ENCODE data around the gene ANKFY1. TPM values are rescaled to one million over a fixed set of nuclear protein-coding genes. Genes with fewer than 3 reads are reported as not detected.
A peak's percentile ranks its signal among the peaks of the same experiment; 100 is the strongest.

The ANKFY1 gene
- total RNA-seq, 1 donor from 2014 or later: 64.5 TPM

GRCh38 chr17:4209611-4210010, 54.2 kb downstream of the ANKFY1 start:
- Mint-ChIP-seq H3K27ac (no peak overlapping the region), H3K4me1 (no peaks in the 10 kb centered on the region), H3K4me3 (no peak overlapping the region), H3K9me3 (no peaks in the 10 kb centered on the region), H3K27me3 (ENCODE audit: low read depth) (no peaks in the 10 kb centered on the region), H3K36me3 (peaks cover 37% of the 10 kb centered on the region)
- DNase-seq (ENCODE audit: low spot score in 2 of 2, unreplicated experiment in 2 of 2): no peak
- TF ChIP-seq, protein P1, sequence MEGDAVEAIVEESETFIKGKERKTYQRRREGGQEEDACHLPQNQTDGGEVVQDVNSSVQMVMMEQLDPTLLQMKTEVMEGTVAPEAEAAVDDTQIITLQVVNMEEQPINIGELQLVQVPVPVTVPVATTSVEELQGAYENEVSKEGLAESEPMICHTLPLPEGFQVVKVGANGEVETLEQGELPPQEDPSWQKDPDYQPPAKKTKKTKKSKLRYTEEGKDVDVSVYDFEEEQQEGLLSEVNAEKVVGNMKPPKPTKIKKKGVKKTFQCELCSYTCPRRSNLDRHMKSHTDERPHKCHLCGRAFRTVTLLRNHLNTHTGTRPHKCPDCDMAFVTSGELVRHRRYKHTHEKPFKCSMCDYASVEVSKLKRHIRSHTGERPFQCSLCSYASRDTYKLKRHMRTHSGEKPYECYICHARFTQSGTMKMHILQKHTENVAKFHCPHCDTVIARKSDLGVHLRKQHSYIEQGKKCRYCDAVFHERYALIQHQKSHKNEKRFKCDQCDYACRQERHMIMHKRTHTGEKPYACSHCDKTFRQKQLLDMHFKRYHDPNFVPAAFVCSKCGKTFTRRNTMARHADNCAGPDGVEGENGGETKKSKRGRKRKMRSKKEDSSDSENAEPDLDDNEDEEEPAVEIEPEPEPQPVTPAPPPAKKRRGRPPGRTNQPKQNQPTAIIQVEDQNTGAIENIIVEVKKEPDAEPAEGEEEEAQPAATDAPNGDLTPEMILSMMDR (IDR thresholded peaks at IDR 0.05; ENCODE audit: unreplicated experiment): no peak

DNA sequence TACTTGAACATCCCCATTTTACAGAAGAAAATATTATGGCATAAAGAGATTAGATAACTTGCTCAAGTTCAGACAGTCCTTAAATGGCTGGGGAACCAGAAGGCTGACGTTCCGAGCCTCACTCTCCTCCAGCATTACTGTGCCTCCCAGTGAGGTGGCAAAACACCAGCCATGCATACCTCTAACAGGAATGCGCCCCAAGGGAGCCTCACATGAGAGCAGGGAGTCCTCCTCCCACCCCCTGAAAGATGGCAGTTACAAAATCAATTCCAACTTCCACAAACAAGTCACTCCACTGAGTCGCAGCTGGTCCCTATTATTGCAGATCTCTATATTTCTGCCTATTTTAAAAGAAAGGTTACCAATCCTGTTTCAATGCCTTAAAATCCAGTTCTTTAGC, 55.5 kb downstream of the ANKFY1 start:
- Mint-ChIP-seq H3K36me3 (peaks cover 45% of the 10 kb centered on the region), H3K27ac (no peak overlapping the region), H3K9me3 (no peaks in the 10 kb centered on the region), H3K4me1 (no peaks in the 10 kb centered on the region), H3K4me3 (no peak overlapping the region), H3K27me3 (ENCODE audit: low read depth) (no peaks in the 10 kb centered on the region)
- TF ChIP-seq, protein P1 (IDR thresholded peaks at IDR 0.05; ENCODE audit: unreplicated experiment): no peak
- no peak for DNase-seq (ENCODE audit: low spot score in 2 of 2, unreplicated experiment in 2 of 2)

DNA sequence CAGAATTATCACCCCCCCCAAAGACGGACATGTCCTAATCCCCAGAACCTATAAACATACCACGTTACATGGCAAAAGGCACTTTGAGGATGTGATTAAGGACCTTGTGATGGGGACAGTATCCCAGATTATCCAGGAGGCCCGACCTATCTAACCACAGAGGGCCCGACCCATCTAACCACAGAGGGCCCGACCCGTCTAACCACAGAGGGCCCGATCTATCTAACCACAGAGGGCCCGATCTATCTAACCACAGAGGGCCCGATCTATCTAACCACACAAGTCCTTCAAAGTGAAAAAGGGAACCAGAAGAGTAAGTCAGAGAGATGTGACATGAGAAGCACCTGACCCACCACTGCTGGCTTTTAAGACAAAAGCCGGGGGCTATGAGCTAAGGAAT, 56.8 kb downstream of the ANKFY1 start:
- no peak overlapping the region for H3K27ac Mint-ChIP-seq
- H3K36me3 Mint-ChIP-seq: peaks cover 43% of the 10 kb centered on the region
- TF ChIP-seq, protein P1 (IDR thresholded peaks at IDR 0.05; ENCODE audit: unreplicated experiment): no peak
- DNase-seq (ENCODE audit: low spot score in 2 of 2, unreplicated experiment in 2 of 2): no peak
- H3K4me3 Mint-ChIP-seq: no peak overlapping the region
- H3K4me1 Mint-ChIP-seq: no peaks in the 10 kb centered on the region
- no peaks in the 10 kb centered on the region for H3K27me3 Mint-ChIP-seq (ENCODE audit: low read depth)
- no peaks in the 10 kb centered on the region for H3K9me3 Mint-ChIP-seq

DNA sequence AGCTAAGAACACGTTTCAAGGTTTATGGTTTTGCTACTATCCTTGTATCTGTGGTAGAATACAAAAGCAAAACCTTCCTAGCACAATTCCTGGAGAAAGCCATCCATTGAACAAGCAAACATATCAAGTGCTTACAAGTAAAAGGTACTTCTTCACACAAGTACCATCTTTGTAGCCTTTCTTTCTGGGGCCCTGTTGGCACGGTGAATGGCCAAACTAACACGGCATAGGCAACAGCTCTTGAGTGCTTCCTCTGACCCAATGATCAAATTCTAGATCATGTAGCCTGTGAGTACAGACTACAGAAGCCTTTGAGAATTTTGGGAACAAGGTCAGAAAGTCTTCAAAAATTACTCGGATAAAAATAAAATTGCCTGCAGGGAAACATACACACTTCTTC, 57.9 kb downstream of the ANKFY1 start:
- H3K27me3 Mint-ChIP-seq (ENCODE audit: low read depth): no peaks in the 10 kb centered on the region
- no peaks in the 10 kb centered on the region for H3K4me1 Mint-ChIP-seq

GRCh38 chr17:4204710-4205173, 59.0 kb downstream of the ANKFY1 start:
- Mint-ChIP-seq H3K4me3 (no peak overlapping the region), H3K4me1 (no peaks in the 10 kb centered on the region), H3K27ac (peak overlapping the region; percentile 25), H3K36me3 (peaks cover 38% of the 10 kb centered on the region), H3K27me3 (ENCODE audit: low read depth) (no peaks in the 10 kb centered on the region), H3K9me3 (no peaks in the 10 kb centered on the region)
- TF ChIP-seq, protein P1 (IDR thresholded peaks at IDR 0.05; ENCODE audit: unreplicated experiment): no peak
- no peak for DNase-seq (ENCODE audit: low spot score in 2 of 2, unreplicated experiment in 2 of 2)

More for the DNA sequence above, 57.9 kb downstream of the ANKFY1 start:
- H3K9me3 Mint-ChIP-seq: no peaks in the 10 kb centered on the region
- TF ChIP-seq, protein P1 (IDR thresholded peaks at IDR 0.05; ENCODE audit: unreplicated experiment): no peak
- DNase-seq (ENCODE audit: low spot score in 2 of 2, unreplicated experiment in 2 of 2): no peak
- no peak overlapping the region for H3K27ac Mint-ChIP-seq
- peaks cover 43% of the 10 kb centered on the region for H3K36me3 Mint-ChIP-seq
- no peak overlapping the region for H3K4me3 Mint-ChIP-seq

DNA sequence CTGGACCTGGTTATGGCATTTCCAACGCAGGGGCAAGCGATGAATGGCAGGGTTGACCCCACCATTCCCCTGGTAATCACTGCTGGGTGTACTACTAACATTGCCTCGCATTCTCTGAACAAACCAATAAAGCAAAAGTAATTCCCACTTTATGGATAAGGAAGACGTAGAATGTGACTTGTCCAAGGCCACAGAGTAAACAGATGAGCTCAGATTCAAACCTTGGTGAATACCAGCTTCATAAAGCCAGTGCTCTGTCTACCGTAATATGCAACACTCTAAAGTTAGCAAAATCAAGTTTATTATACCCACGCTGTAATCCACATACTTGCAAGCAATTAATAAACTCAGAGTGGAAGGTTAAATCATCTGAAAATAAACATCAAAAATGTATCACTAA, 59.6 kb downstream of the ANKFY1 start:
- H3K36me3 Mint-ChIP-seq: peaks cover 34% of the 10 kb centered on the region
- TF ChIP-seq, protein P1 (IDR thresholded peaks at IDR 0.05; ENCODE audit: unreplicated experiment): no peak
- H3K27me3 Mint-ChIP-seq (ENCODE audit: low read depth): no peaks in the 10 kb centered on the region
- no peaks in the 10 kb centered on the region for H3K9me3 Mint-ChIP-seq
- no peak overlapping the region for H3K4me3 Mint-ChIP-seq
- no peaks in the 10 kb centered on the region for H3K4me1 Mint-ChIP-seq
- peak overlapping the region; percentile 26 for H3K27ac Mint-ChIP-seq
- DNase-seq (ENCODE audit: low spot score in 2 of 2, unreplicated experiment in 2 of 2): no peak
